GM12878 (cell line): ENCODE measurements around the gene TNRC6B. TPM values are rescaled to one million over a fixed set of nuclear protein-coding genes. Genes with fewer than 3 reads are reported as not detected.

Experiments used
- ATAC-seq: fragments of 200-7000 bp; cut with Tn5 transposase; 3 replicates; pipeline ENCODE4 v1.9.1; 2020; ENCODE audit warnings: mild to moderate bottlenecking, moderate library complexity
- BruUV-seq: library from RNA; stranded (reverse); fragments of 400-500 nt; replicated peaks from 2 replicates; lab custom pipeline; 2021; lab: Mats Ljungman, UMichigan
- CTCF ChIA-PET: fragments of 300-600 bp; sonication (Branson Sonifier 250); formaldehyde crosslinking; extraction: SDS; loops from one replicate; lab custom pipeline; 2021; ENCODE audit warnings: inconsistent platforms; lab: Yijun Ruan, JAX
- POLR2A ChIA-PET: fragments of 350-600 bp; formaldehyde crosslinking; extraction: SDS; loops from one replicate; lab custom pipeline; 2021; ENCODE audit warnings: inconsistent platforms; lab: Charles Lee
- RAD21 ChIA-PET: fragments of 300-600 bp; sonication (Branson Sonifier 250); formaldehyde crosslinking; loops from one replicate; lab custom pipeline; 2023; ENCODE audit warnings: antibody characterized with exemption; ENCODE audit not compliant: unreplicated experiment; lab: Charles Lee
- SMC1A ChIA-PET: fragments of 300-600 bp; sonication (Branson Sonifier 250); formaldehyde crosslinking; loops from one replicate; lab custom pipeline; 2023; ENCODE audit not compliant: unreplicated experiment, uncharacterized antibody; lab: Charles Lee
- DNase-seq: peaks from one replicate; pipeline ENCODE4 v3.0.0-alpha.2; 2011; ENCODE audit warnings: low read depth, low spot score
- FAIRE-seq: peaks from 3 replicates; lab custom pipeline; 2011; peaks lifted over from hg19 to GRCh38; lab: Jason Lieb, UNC
- H2AFZ ChIP-seq: 2 replicates; pipeline ENCODE4 v1.6.0; 2011; ENCODE audit warnings: low read depth, low read length, control low read depth; ENCODE audit not compliant: control insufficient read depth
- H3K27ac ChIP-seq: 2 replicates; pipeline ENCODE4 v1.5.1; 2011; ENCODE audit warnings: control low read depth; ENCODE audit not compliant: control insufficient read depth, insufficient read depth
- H3K27me3 ChIP-seq, 2 experiments: replicated peaks in 1 of 2; 2 replicates each; pipeline versions ENCODE4 v1.6.0 to v1.6.1; 2011; ENCODE audit warnings: low read length in 1 of 2; ENCODE audit not compliant: control insufficient read depth in 2 of 2, insufficient read depth in 2 of 2
- H3K36me3 ChIP-seq, 2 experiments: 2 replicates each; pipeline ENCODE4 v1.5.1; 2011; ENCODE audit warnings: low read length in 1 of 2; ENCODE audit not compliant: control insufficient read depth in 2 of 2, insufficient read depth in 2 of 2
- H3K4me1 ChIP-seq: 2 replicates; pipeline ENCODE4 v1.6.1; 2011; ENCODE audit warnings: mild to moderate bottlenecking, low read length, moderate library complexity, mixed read lengths; ENCODE audit not compliant: control insufficient read depth, insufficient read depth
- H3K4me2 ChIP-seq: 2 replicates; pipeline ENCODE4 v1.6.0; 2011; ENCODE audit warnings: control low read depth; ENCODE audit not compliant: control insufficient read depth, insufficient read depth
- H3K4me3 ChIP-seq: fragments of 200-600 bp; sonication (generic); 2 replicates; pipeline ENCODE4 v1.5.1; 2016
- H3K79me2 ChIP-seq: 2 replicates; pipeline ENCODE4 v1.6.0; 2011; ENCODE audit warnings: low read length; ENCODE audit not compliant: control insufficient read depth, insufficient read depth
- H3K9ac ChIP-seq: 2 replicates; pipeline ENCODE4 v1.8.0; 2011; ENCODE audit warnings: low read length, control low read depth, mixed read lengths; ENCODE audit not compliant: control insufficient read depth, insufficient read depth
- H3K9me3 ChIP-seq: replicated peaks from 3 replicates; pipeline ENCODE4 v1.5.1; 2011; ENCODE audit warnings: mild to moderate bottlenecking, low read length; ENCODE audit not compliant: control insufficient read depth, insufficient read depth
- H4K20me1 ChIP-seq: 2 replicates; pipeline ENCODE4 v1.6.0; 2011; ENCODE audit not compliant: control insufficient read depth, insufficient read depth
- BCL11A ChIP-seq: IDR thresholded peaks from 2 replicates; pipeline ENCODE4 v1.6.1; 2011; ENCODE audit warnings: low read depth, low read length
- BMI1 ChIP-seq: fragments of 450-650 bp; IDR thresholded peaks from 2 replicates; pipeline ENCODE4 v1.6.1; 2016; ENCODE audit warnings: mild to moderate bottlenecking, moderate library complexity, borderline replicate concordance
- CBFB ChIP-seq: IDR thresholded peaks from 2 replicates; pipeline ENCODE4 v1.6.1; 2016; ENCODE audit warnings: antibody characterized with exemption, low read depth
- EGR1 ChIP-seq, 2 experiments: IDR thresholded peaks; 1 replicate in 1 of 2; 2 replicates in 1 of 2; pipeline ENCODE4 v1.6.1; 2011 to 2012; ENCODE audit warnings: low read depth in 2 of 2, low read length in 2 of 2, borderline replicate concordance in 1 of 2, mild to moderate bottlenecking in 1 of 2, moderate library complexity in 1 of 2
- ESRRA ChIP-seq: IDR thresholded peaks from 2 replicates; pipeline ENCODE4 v1.6.1; 2012; ENCODE audit warnings: mild to moderate bottlenecking, low read length, improper control_type of control experiment
- EZH2 ChIP-seq: IDR thresholded peaks from 2 replicates; pipeline ENCODE4 v1.6.1; 2012; ENCODE audit warnings: low read depth, mild to moderate bottlenecking, control low read depth, inconsistent platforms, low read length, borderline replicate concordance; ENCODE audit not compliant: control insufficient read depth
- KAT2A ChIP-seq: conservative IDR thresholded peaks from 2 replicates; pipeline ENCODE4 v1.6.1; 2011; ENCODE audit warnings: low read depth, low read length; ENCODE audit not compliant: control insufficient read depth
- NFYB ChIP-seq: IDR thresholded peaks from 2 replicates; pipeline ENCODE4 v1.6.1; 2011; ENCODE audit warnings: low read depth, mild to moderate bottlenecking, low read length, improper control_type of control experiment, moderate library complexity; ENCODE audit not compliant: insufficient read depth
- NR2F1 ChIP-seq: fragments of 450-650 bp; conservative IDR thresholded peaks from 2 replicates; pipeline ENCODE4 v1.6.1; 2017; ENCODE audit warnings: mild to moderate bottlenecking
- RUNX3 ChIP-seq: IDR thresholded peaks from 2 replicates; pipeline ENCODE4 v1.6.1; 2012; ENCODE audit warnings: low read length, inconsistent platforms
- SMC3 ChIP-seq: IDR thresholded peaks from 2 replicates; pipeline ENCODE4 v1.6.1; 2011; ENCODE audit warnings: low read length, improper control_type of control experiment, borderline replicate concordance
- SREBF2 ChIP-seq: IDR thresholded peaks from 2 replicates; pipeline ENCODE4 v1.6.1; 2012; ENCODE audit warnings: mild to moderate bottlenecking, low read length
- SRF ChIP-seq, 2 experiments: IDR thresholded peaks; 2 replicates each; pipeline ENCODE4 v1.6.1; 2011; ENCODE audit warnings: low read depth in 2 of 2, low read length in 2 of 2, mild to moderate bottlenecking in 1 of 2, moderate library complexity in 1 of 2
- STAT1 ChIP-seq: fragments of 450-650 bp; conservative IDR thresholded peaks from 2 replicates; pipeline ENCODE4 v1.6.1; 2014; ENCODE audit warnings: antibody characterized with exemption, mild to moderate bottlenecking
- TAF1 ChIP-seq: IDR thresholded peaks from 2 replicates; pipeline ENCODE4 v1.6.1; 2011; ENCODE audit warnings: mild to moderate bottlenecking, low read depth, low read length, borderline replicate concordance
- ZBED1 ChIP-seq: IDR thresholded peaks from 2 replicates; pipeline ENCODE4 v1.6.1; 2016; ENCODE audit warnings: borderline replicate concordance
- ZNF622 ChIP-seq: fragments of 450-650 bp; IDR thresholded peaks from 2 replicates; pipeline ENCODE4 v1.6.1; 2017; ENCODE audit warnings: mild to moderate bottlenecking, inconsistent platforms
- WGBS: methylation state at CpG from one replicate; pipeline ENCODE4 v1.1.6; 2016; ENCODE audit warnings: low lambda C conversion rate; ENCODE audit not compliant: insufficient replicate concordance, insufficient coverage; ENCODE audit errors: missing lambda C conversion rate; 5-methylcytosine and 5-hydroxymethylcytosine counted together
- in situ Hi-C: fragments of 300-500 bp; cut with MboI; formaldehyde crosslinking; loops from 9 replicates; pipeline ENCODE4 v1.14.3; 2018; ENCODE audit warnings: mixed read lengths
- intact Hi-C: fragments of 100-400 bp; cut with micrococcal nuclease; formaldehyde crosslinking; loops from one replicate; pipeline ENCODE4 v1.14.2; 2022; ENCODE audit not compliant: unreplicated experiment
- polyA plus RNA-seq, 11 experiments: library from polyadenylated mRNA; depleted of rRNA in 4 of 11; unstranded in 6 of 11; stranded (reverse) in 5 of 11; fragments of >200 nt; fragmentation: Nextera tagmentation in 4 of 11; fragmentation: Illumina TruSeq in 1 of 11; extraction: Ambion mirVana in 4 of 11; extraction: Trizol in 1 of 11; gene quantifications; 1 replicate in 1 of 11; 2 replicates in 10 of 11; pipeline versions ENCODE4 v1.2.1 to v1.2.3, GENCODE V29; 2011 to 2016; ENCODE audit warnings: inconsistent platforms in 2 of 11, missing spikeins in 2 of 11, low read depth in 1 of 11
- total RNA-seq, 4 experiments: library from RNA; depleted of rRNA in 3 of 4; stranded (reverse); fragments of >200 nt in 3 of 4; fragmentation: Illumina TruSeq in 1 of 4; extraction: Trizol in 1 of 4; gene quantifications; 2 replicates each; pipeline versions ENCODE4 v1.2.1 to v1.2.3, GENCODE V29; 2013 to 2021
- TF ChIP-seq, protein P1 (sequence below): fragments of 450-650 bp; IDR thresholded peaks from 2 replicates; pipeline ENCODE4 v1.6.1; 2017; ENCODE audit warnings: mild to moderate bottlenecking, low read depth, inconsistent platforms; ENCODE audit not compliant: poor library complexity, severe bottlenecking
- TF ChIP-seq, protein P2 (sequence below): fragments of 450-650 bp; IDR thresholded peaks from 2 replicates; pipeline ENCODE4 v1.6.1; 2018; ENCODE audit warnings: mild to moderate bottlenecking, low read depth, moderate library complexity; ENCODE audit not compliant: partially characterized antibody

Gene TNRC6B
- total and polyA plus RNA-seq, 10 of the 15 experiments (the other 5 are each of a cell fraction or from before 2014, with no cell fraction given) = 3.6 to 32.8 (median 16.4) TPM

DNA sequence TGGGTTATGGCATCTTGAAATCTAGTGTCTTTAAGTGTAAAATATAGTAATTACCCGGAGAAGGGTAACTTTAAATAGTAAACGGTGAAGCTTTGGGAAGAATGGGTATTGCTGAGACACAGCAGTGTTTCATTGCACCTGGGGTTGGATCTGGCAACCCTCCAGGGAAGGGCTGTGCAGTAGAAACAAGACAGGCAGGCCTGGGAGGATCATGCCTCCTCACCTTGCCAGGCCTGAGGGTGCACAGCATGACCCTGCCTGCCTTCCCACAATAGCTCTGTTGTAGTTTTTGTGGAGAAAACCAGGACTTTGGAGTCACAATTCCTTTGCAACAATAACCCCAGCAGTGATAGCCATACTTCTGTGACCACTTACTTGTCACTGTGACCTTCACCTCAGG lies 104.0 kb downstream of the TNRC6B start:
- DNase-seq (no peak), ATAC-seq (no peak), FAIRE-seq (no peak)
- peaks cover 4 to 30% of the 10 kb centered on the region in 2 experiments; a peak in 3 of 4 replicates for H3K36me3 ChIP-seq
- no peaks in the 10 kb centered on the region for H3K27me3 ChIP-seq
- H4K20me1 ChIP-seq = no peaks in the 10 kb centered on the region
- H3K9ac ChIP-seq = no peak overlapping the region
- no peak overlapping the region for H3K27ac ChIP-seq
- 93% methylated on average over 2 of the region's 2 CpGs for WGBS
- ChIA-PET CTCF (no interaction called here), RAD21 (no interaction called here), POLR2A (no interaction called here), SMC1A (no interaction called here)
- no peak overlapping the region for H3K4me3 ChIP-seq
- intact Hi-C loops (no loop called here), in situ Hi-C loops (no loop called here)
- H2AFZ ChIP-seq = no peak overlapping the region
- H3K4me1 ChIP-seq = peaks cover 3% of the 10 kb centered on the region; the same call in 1 of the 2 replicates
- BruUV-seq = no TSS peak
- no peak overlapping the region for H3K4me2 ChIP-seq
- H3K79me2 ChIP-seq = no peaks in the 10 kb centered on the region
- H3K9me3 ChIP-seq = no peaks in the 10 kb centered on the region
- TF ChIP-seq, protein P1, sequence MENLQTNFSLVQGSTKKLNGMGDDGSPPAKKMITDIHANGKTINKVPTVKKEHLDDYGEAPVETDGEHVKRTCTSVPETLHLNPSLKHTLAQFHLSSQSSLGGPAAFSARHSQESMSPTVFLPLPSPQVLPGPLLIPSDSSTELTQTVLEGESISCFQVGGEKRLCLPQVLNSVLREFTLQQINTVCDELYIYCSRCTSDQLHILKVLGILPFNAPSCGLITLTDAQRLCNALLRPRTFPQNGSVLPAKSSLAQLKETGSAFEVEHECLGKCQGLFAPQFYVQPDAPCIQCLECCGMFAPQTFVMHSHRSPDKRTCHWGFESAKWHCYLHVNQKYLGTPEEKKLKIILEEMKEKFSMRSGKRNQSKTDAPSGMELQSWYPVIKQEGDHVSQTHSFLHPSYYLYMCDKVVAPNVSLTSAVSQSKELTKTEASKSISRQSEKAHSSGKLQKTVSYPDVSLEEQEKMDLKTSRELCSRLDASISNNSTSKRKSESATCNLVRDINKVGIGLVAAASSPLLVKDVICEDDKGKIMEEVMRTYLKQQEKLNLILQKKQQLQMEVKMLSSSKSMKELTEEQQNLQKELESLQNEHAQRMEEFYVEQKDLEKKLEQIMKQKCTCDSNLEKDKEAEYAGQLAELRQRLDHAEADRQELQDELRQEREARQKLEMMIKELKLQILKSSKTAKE = no peak
- TF ChIP-seq KAT2A (no peak), SRF (IDR thresholded peaks at IDR 0.05; ENCODE audit: low read depth in 2 of 2, low read length in 2 of 2) (no peak), CBFB (no peak), ZBED1 (no peak), NR2F1 (no peak), NFYB (no peak), BCL11A (no peak), SREBF2 (no peak), STAT1 (no peak), TAF1 (no peak), ESRRA (no peak), ZNF622 (no peak), SMC3 (no peak), EZH2 (no peak), RUNX3 (no peak), BMI1 (no peak), EGR1 (IDR thresholded peaks at IDR 0.05; ENCODE audit: borderline replicate concordance in 1 of 2, low read depth in 2 of 2, low read length in 2 of 2) (no peak)
- TF ChIP-seq, protein P2, sequence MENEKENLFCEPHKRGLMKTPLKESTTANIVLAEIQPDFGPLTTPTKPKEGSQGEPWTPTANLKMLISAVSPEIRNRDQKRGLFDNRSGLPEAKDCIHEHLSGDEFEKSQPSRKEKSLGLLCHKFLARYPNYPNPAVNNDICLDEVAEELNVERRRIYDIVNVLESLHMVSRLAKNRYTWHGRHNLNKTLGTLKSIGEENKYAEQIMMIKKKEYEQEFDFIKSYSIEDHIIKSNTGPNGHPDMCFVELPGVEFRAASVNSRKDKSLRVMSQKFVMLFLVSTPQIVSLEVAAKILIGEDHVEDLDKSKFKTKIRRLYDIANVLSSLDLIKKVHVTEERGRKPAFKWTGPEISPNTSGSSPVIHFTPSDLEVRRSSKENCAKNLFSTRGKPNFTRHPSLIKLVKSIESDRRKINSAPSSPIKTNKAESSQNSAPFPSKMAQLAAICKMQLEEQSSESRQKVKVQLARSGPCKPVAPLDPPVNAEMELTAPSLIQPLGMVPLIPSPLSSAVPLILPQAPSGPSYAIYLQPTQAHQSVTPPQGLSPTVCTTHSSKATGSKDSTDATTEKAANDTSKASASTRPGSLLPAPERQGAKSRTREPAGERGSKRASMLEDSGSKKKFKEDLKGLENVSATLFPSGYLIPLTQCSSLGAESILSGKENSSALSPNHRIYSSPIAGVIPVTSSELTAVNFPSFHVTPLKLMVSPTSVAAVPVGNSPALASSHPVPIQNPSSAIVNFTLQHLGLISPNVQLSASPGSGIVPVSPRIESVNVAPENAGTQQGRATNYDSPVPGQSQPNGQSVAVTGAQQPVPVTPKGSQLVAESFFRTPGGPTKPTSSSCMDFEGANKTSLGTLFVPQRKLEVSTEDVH = no peak
